Omental fat pad (tissue), 4 donors: Measurements from ENCODE around the gene PPP1R36. TPM values are rescaled to one million over a fixed set of nuclear protein-coding genes. Genes with fewer than 3 reads are reported as not detected.

Source experiments
- ATAC-seq: fragments of 150-250 bp; one replicate; pipeline ENCODE4 v1.9.1; 2016; ENCODE audit warnings: mild to moderate bottlenecking, moderate library complexity; ENCODE audit not compliant: low FRiP score
- DNase-seq: peaks from one replicate; pipeline ENCODE4 v3.0.0-alpha.2; 2019; ENCODE audit warnings: low spot score
- CTCF ChIP-seq, 3 donors: fragments of 450-650 bp; IDR thresholded peaks; one replicate each; pipeline ENCODE4 v1.5.1; 2016 to 2017; ENCODE audit warnings: antibody characterized with exemption in 3 of 3, mild to moderate bottlenecking in 3 of 3, moderate library complexity in 2 of 3
- total RNA-seq, 4 donors: library from RNA; depleted of rRNA; stranded (reverse); fragments of >200 nt; gene quantifications; one replicate each; pipeline ENCODE4 v1.1.0, GENCODE V29; 2016

PPP1R36 gene
- total RNA-seq, 4 donors from 2014 or later: 0.63 to 3.2 (median 2.1) TPM

GRCh38 chr14:64584190-64584589, 34.4 kb downstream of the PPP1R36 start:
- DNase-seq (no peak), ATAC-seq (no peak)
- no peak for TF ChIP-seq CTCF (IDR thresholded peaks at IDR 0.05)

DNA sequence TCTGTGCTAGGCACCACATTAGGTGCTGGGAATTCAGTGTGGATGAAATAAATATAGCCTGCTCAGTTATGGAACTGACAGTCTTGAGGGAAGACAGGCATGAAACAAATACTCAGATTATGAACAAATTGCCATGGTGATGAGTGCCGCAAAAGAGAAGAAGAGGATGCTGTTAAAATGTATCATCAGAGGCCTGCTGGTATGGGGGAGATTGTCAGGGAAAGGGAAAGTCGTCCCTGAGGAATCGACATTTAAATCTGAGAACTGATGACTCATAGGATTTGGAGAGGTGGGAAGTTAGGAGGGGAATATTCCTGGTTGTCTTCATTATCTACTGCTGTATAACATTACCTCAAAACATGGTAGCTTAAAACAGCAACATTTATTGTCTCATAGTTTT, 42.0 kb downstream of the PPP1R36 start:
- no peak for TF ChIP-seq CTCF (IDR thresholded peaks at IDR 0.05)
- no peak for ATAC-seq

GRCh38 chr14:64594438-64594837, 44.7 kb downstream of the PPP1R36 start:
- DNase-seq (no peak), ATAC-seq (no peak)
- no peak for TF ChIP-seq CTCF (IDR thresholded peaks at IDR 0.05)

More for the DNA sequence above, 42.0 kb downstream of the PPP1R36 start:
- DNase-seq: no peak

DNA sequence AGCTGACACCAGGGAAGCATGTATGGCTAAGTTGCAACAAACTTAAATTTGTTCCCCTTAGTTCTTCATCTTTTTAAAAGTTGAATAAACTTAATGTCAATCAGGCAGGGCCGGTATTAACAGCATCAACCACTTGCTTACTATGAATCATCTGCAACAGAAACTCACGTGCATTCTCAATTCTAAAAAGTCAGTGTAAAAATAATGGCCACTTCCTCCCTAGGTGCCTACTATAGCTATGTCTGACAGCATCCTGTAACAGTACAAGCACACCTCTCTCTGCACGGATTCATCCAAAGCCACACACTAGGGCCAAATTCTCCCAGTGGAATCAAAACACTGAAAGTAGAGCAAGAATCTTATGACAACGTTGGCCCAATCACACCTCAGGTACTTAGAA, 48.6 kb downstream of the PPP1R36 start:
- no peak for TF ChIP-seq CTCF (IDR thresholded peaks at IDR 0.05)
- ATAC-seq: no peak
- no peak for DNase-seq

DNA sequence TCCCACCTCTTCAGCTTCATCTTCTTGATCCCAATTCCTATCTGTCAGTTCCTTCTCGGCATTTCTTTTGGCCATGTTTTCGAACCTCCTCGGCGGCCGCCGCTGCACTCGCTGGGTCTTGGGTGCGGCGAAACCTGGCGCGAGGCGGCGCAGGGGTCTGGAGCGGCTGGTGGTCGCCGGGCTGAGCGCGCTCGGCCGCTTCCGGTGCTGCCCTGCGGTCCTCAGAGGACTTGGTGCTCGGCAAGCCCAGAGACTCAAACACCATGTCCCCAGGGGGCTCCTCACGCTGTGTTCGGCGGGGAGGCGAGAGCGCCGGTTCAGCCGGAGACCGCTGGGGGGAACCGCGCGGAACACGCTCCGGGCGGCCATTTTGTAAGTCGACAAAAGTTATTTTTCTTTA, 51.8 kb downstream of the PPP1R36 start:
- no peak for ATAC-seq

DNA sequence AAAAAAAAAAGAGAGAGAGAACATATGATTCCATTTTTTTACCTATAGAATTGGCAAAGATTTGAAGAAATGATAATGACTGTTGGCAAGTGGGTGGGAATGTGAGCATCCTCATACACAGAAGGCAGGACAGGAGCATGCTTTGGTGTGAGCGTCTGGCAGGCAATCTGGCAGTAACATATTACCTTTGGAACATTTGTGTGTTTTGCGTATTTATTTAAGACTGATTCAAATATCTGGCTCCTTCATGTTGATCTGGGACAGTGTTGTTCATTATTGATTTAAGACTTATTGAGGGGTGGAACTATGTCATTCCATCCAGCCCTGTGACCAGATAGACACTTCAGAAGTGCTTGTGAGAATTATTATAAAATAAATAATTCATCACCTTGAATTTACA, 53.1 kb downstream of the PPP1R36 start:
- DNase-seq (no peak), ATAC-seq (no peak)
- TF ChIP-seq CTCF (IDR thresholded peaks at IDR 0.05): no peak

More for the DNA sequence above, 51.8 kb downstream of the PPP1R36 start:
- no peak for DNase-seq
- no peak for TF ChIP-seq CTCF (IDR thresholded peaks at IDR 0.05)

DNA sequence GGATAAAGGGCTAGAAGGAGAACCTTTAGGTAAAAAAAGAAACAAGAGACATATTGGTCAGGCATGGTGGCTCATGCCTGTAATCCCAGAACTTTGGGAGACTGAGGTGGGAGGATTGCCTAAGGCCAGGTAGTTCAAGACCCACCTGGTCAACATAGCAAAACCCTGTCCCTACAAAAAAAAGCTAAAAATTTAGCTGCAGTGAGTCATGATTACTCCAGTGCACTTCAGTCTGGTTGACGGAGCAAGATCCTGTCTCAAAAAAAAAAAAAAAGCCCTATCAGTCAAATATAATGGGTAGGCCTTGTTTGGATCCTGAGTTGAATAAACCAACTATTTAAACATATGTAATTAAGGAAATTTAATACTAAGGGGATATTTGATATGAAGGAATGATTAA, 54.2 kb downstream of the PPP1R36 start:
- no peak for TF ChIP-seq CTCF (IDR thresholded peaks at IDR 0.05)
- DNase-seq (no peak), ATAC-seq (no peak)
